ENCODE results near the gene ANAPC2. TPM values are rescaled to one million over a fixed set of nuclear protein-coding genes. Genes with fewer than 3 reads are reported as not detected.
A peak's percentile ranks its signal among the peaks of the same experiment; 100 is the strongest.

ANAPC2 gene
- total RNA-seq, 2 experiments from 2014 or later = 34.8 to 90.4 TPM

DNA sequence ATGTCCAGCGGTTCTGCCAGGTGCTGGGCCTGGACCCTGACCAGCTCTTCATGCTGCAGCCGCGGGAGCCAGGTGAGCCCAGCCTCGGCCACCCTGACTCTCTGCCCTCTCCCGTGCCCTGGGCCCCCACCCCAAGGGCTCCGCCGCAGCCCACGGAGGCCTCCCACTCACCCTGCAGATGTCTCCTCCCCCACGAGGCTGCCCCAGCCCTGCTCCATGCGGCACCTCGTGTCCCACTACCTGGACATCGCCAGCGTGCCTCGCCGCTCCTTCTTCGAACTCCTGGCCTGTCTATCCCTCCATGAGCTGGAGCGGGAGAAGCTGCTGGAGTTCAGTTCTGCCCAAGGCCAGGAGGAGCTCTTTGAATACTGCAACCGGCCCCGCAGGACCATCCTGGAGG lies 26.3 kb upstream of the ANAPC2 start:
- no peaks in the 10 kb centered on the region for H4K20me1 ChIP-seq (ENCODE audit: insufficient read depth, low read length)
- no TSS peak for BruUV-seq (replicated peaks)
- POLR2A ChIA-PET = no interaction called here
- no peaks in the 10 kb centered on the region for H3K9me2 ChIP-seq (ENCODE audit: insufficient read depth, low read length)
- H3K27ac ChIP-seq (ENCODE audit: low read depth, low read length, poor library complexity, severe bottlenecking) = no peak overlapping the region
- H2AFZ ChIP-seq (ENCODE audit: low read length) = no peak overlapping the region
- H3K4me1 ChIP-seq (ENCODE audit: insufficient read depth, low read length, poor library complexity, severe bottlenecking) = no peaks in the 10 kb centered on the region
- no peak for DNase-seq (ENCODE audit: low spot score)
- no peaks in the 10 kb centered on the region for H3K79me2 ChIP-seq (ENCODE audit: insufficient read depth, low read depth, low read length)
- no peak for TF ChIP-seq EZH2phosphoT487 (IDR thresholded peaks at IDR 0.05; ENCODE audit: borderline replicate concordance, low read depth, low read length)
- H3K4me3 ChIP-seq (ENCODE audit: low read depth, low read length, poor library complexity, severe bottlenecking) = no peak overlapping the region
- CTCF ChIA-PET (ENCODE audit: unreplicated experiment) = no interaction called here
- H3K36me3 ChIP-seq (ENCODE audit: insufficient read depth, low read length) = peaks cover 65% of the 10 kb centered on the region
- no peak overlapping the region for H3K4me2 ChIP-seq (ENCODE audit: low read length)
- intact Hi-C loops (cut with micrococcal nuclease; ENCODE audit: unreplicated experiment) = no loop called here
- no peaks in the 10 kb centered on the region for H3K9me3 ChIP-seq (ENCODE audit: low read length)

GRCh38 chr9:137213160-137214060 lies 25.1 kb upstream of the ANAPC2 start:
- no peaks in the 10 kb centered on the region for H3K4me1 ChIP-seq (ENCODE audit: insufficient read depth, low read length, poor library complexity, severe bottlenecking)
- no TSS peak for BruUV-seq (replicated peaks)
- intact Hi-C loops (cut with micrococcal nuclease; ENCODE audit: unreplicated experiment) = no loop called here
- no peaks in the 10 kb centered on the region for H4K20me1 ChIP-seq (ENCODE audit: insufficient read depth, low read length)
- no peak overlapping the region for H3K27ac ChIP-seq (ENCODE audit: low read depth, low read length, poor library complexity, severe bottlenecking)
- peaks cover 68% of the 10 kb centered on the region for H3K36me3 ChIP-seq (ENCODE audit: insufficient read depth, low read length)
- no peaks in the 10 kb centered on the region for H3K9me3 ChIP-seq (ENCODE audit: low read length)
- H3K79me2 ChIP-seq (ENCODE audit: insufficient read depth, low read depth, low read length) = no peaks in the 10 kb centered on the region
- H3K9me2 ChIP-seq (ENCODE audit: insufficient read depth, low read length) = no peaks in the 10 kb centered on the region
- no peak overlapping the region for H2AFZ ChIP-seq (ENCODE audit: low read length)
- ChIA-PET CTCF (ENCODE audit: unreplicated experiment) (no interaction called here), POLR2A (no interaction called here)
- TF ChIP-seq CTCF (conservative IDR thresholded peaks at IDR 0.05; ENCODE audit: low read length) = no peak
- TF ChIP-seq EZH2phosphoT487 (IDR thresholded peaks at IDR 0.05; ENCODE audit: borderline replicate concordance, low read depth, low read length) = no peak
- H3K4me3 ChIP-seq (ENCODE audit: low read depth, low read length, poor library complexity, severe bottlenecking) = no peak overlapping the region
- no peak overlapping the region for H3K4me2 ChIP-seq (ENCODE audit: low read length)
- no peak for DNase-seq (ENCODE audit: low spot score)

- Histone ChIP-seq H3K4me2 (ENCODE audit: low read length) (no peak overlapping the region), H3K9me3 (ENCODE audit: low read length) (no peaks in the 10 kb centered on the region), H3K27ac (ENCODE audit: low read depth, low read length, poor library complexity, severe bottlenecking) (no peak overlapping the region), H3K4me3 (ENCODE audit: low read depth, low read length, poor library complexity, severe bottlenecking) (no peak overlapping the region), H3K4me1 (ENCODE audit: insufficient read depth, low read length, poor library complexity, severe bottlenecking) (no peaks in the 10 kb centered on the region), H3K36me3 (ENCODE audit: insufficient read depth, low read length) (peaks cover 61% of the 10 kb centered on the region), H2AFZ (ENCODE audit: low read length) (no peak overlapping the region), H4K20me1 (ENCODE audit: insufficient read depth, low read length) (no peaks in the 10 kb centered on the region), H3K9me2 (ENCODE audit: insufficient read depth, low read length) (no peaks in the 10 kb centered on the region), H3K79me2 (ENCODE audit: insufficient read depth, low read depth, low read length) (0 out of 2 replicates have a peak, but pooled peaks cover 1% of the 10 kb centered on the region)
- ChIA-PET CTCF (ENCODE audit: unreplicated experiment) (no interaction called here), POLR2A (no interaction called here)
- intact Hi-C loops (cut with micrococcal nuclease; ENCODE audit: unreplicated experiment) = no loop called here
- DNase-seq (ENCODE audit: low spot score) = no peak
- TF ChIP-seq CTCF (conservative IDR thresholded peaks at IDR 0.05; ENCODE audit: low read length) (0 out of 2 replicates have a peak, but pooled peaks have one; percentile 35), EZH2phosphoT487 (IDR thresholded peaks at IDR 0.05; ENCODE audit: borderline replicate concordance, low read depth, low read length) (no peak)
- no TSS peak for BruUV-seq (replicated peaks)
Measured at GRCh38 chr9:137212520-137212919, 24.2 kb upstream of the ANAPC2 start.
